Epithelial cell of umbilical artery (primary cell): ENCODE data around the gene CES5A. TPM values are rescaled to one million over a fixed set of nuclear protein-coding genes. Genes with fewer than 3 reads are reported as not detected.

Experiments used
- total RNA-seq: library from RNA; depleted of rRNA; stranded (reverse); fragments of >200 nt; gene quantifications from 2 replicates; pipeline ENCODE4 v1.2.3, GENCODE V29; 2014

The CES5A gene
- total RNA-seq: not detected in 2 replicates

GRCh38 chr16:55875273-55875672 lies at the start of gene CES5A:
Gene CES5A, minus strand, starts transcription at chr16:55875373. Its CDS starts 152 bp downstream, at chr16:55875221.

GRCh38 chr16:55832773-55833691 lies 42.1 kb downstream of the CES5A start, which contains the start of gene CES1:
Gene CES1, minus strand, starts transcription at chr16:55833096. Its CDS starts 41 bp downstream, at chr16:55833055.

Other genes with a start within 250 kb of the CES5A start
- gene SLC6A2, start 219.4 kb downstream of the CES5A start, total RNA-seq: not detected in 2 replicates
- gene CES1, start 42.3 kb downstream of the CES5A start, total RNA-seq: not detected in 2 replicates